UCSD-AML1 (cell line): Measurements from ENCODE around the gene VDR.
"Not testable (repeated sequence)": the region's sequence is repeated elsewhere in the genome, so short reads cannot be mapped to it uniquely, and the experiment has no call there.

Experiments
- DNase-seq: peaks from one replicate; lab custom pipeline; 2025; ENCODE audit not compliant: unreplicated experiment; lab: John Stamatoyannopoulos, UW

The VDR gene

GRCh38 chr12:47816403-47817271 lies 88.2 kb downstream of the VDR start:
- no peak for DNase-seq

GRCh38 chr12:47815447-47815846 lies 89.3 kb downstream of the VDR start:
- not testable (repeated sequence) for DNase-seq

GRCh38 chr12:47814539-47815170 lies 90.1 kb downstream of the VDR start:
- no peak for DNase-seq

GRCh38 chr12:47813511-47814196 lies 91.1 kb downstream of the VDR start:
- peak; percentile 84 for DNase-seq

- peak; percentile 93 for DNase-seq
Measured at GRCh38 chr12:47812797-47813510, 91.8 kb downstream of the VDR start.

GRCh38 chr12:47811581-47812484 lies 93.0 kb downstream of the VDR start:
- no peak for DNase-seq

GRCh38 chr12:47811072-47811396 lies 93.8 kb downstream of the VDR start:
- DNase-seq: no peak

- not testable (repeated sequence) for DNase-seq
Measured at GRCh38 chr12:47809518-47809917, 95.3 kb downstream of the VDR start.

- peak; percentile 57 for DNase-seq
Measured at GRCh38 chr12:47808574-47809365, 96.0 kb downstream of the VDR start.

GRCh38 chr12:47808050-47808449 lies 96.7 kb downstream of the VDR start:
- DNase-seq: peak; percentile 82

GRCh38 chr12:47807338-47807737 lies 97.5 kb downstream of the VDR start:
- DNase-seq: no peak

- DNase-seq: no peak
Measured at GRCh38 chr12:47805417-47805816, 99.4 kb downstream of the VDR start.

GRCh38 chr12:47804171-47804570 lies 100.6 kb downstream of the VDR start:
- DNase-seq: no peak

- peak; percentile 44 for DNase-seq
Measured at GRCh38 chr12:47803191-47803875, 101.5 kb downstream of the VDR start.

- DNase-seq: peak; percentile 42
Measured at GRCh38 chr12:47802312-47802711, 102.5 kb downstream of the VDR start.

GRCh38 chr12:47801904-47802246 lies 102.9 kb downstream of the VDR start:
- peak; percentile 55 for DNase-seq

GRCh38 chr12:47801170-47801903 lies 103.5 kb downstream of the VDR start:
- peak; percentile 55 for DNase-seq

- no peak for DNase-seq
Measured at GRCh38 chr12:47800582-47800981, 104.2 kb downstream of the VDR start.
